Measurements from ENCODE around the gene PGPEP1.
"Not testable (repeated sequence)": the region's sequence is repeated elsewhere in the genome, so short reads cannot be mapped to it uniquely, and the experiment has no call there.

PGPEP1 gene

DNA sequence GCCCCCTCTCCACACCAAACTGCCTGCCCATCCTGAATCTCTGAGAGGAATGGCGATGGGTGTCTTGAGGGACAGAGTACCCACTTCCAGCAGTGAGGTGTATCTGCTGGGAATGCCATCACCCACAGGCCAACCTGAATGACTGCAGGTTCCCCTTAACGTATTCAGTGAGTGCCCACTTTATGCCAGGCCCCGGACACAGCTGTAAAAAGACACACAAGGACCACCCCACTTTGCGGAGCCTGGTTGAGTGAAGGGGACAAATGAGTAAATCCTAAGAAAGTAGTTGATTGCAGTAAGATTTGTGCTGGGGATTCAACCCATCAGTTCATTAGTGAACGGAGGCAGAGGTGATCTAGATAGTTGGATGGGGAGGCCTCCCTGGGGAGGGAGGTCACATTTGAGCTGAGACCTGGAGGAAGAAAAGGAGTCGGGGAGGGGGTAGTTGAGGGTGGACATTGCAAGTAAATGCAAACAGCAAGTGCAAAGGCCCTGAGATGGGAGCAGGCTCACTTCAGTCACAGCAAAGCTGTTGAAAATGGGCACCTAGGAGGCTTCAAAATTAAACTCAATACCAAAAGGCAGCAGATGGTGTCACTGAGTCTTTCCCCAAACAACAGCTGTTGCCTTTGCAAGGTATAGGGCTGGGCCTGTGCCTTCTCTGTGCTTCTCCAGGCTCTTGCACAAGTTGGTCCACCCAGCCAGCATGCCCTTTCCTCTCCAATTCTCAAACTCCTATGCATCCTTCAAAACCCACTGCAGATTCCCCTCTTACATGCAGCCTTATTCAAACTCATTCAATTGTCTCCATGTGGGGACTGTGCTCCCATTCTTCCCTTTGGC is 49.9 kb downstream of the PGPEP1 start:
- no peak for DNase-seq (ENCODE audit: low read depth)

DNA sequence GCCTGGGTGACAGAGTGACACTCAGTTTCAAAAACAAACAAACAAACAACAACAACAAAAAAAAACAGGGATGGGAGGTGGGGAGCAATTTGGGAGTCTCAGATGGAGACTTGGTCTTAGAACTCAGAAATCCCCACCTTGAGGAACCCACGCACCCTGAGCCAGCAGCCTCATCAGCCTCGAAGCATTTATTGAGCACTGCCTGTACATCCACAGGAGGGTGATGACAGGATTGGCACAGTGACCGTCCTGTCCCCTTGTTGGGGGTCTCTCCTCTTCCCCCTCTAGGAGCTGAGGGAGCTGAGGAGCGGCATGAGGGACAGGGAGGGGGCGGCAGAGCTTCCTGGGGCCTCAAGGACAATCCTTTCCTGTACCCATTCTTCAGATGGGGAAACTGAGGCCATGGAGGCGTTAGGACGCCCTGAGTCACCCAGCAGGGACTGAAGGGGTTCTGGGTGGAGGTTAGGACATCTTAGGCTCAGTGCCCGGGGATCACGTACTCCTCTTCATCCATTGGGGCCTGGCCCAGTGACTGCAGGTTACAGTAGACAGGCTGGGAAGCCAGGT is 51.2 kb downstream of the PGPEP1 start:
- no peak for DNase-seq (ENCODE audit: low read depth)

DNA sequence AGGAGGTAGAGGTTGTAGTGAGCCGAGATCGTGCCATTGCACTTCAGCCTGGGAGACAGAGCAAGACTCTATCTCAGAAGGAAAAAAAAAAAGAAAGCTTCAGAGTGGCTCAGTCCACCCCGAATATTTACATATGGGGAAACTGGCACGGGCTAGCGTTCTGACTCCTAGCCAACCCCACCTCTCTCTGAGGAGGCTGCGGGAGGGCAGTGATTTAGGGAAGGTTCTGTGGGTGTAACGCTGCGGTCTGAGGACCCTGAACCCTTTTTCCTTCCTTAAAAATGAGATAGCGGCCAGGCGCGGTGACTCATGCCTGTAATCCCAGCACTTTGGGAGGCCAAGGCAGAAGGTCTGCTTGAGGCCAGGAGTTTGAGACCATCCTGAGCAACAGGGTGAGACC is 52.0 kb downstream of the PGPEP1 start:
- DNase-seq (ENCODE audit: low read depth): no peak

DNA sequence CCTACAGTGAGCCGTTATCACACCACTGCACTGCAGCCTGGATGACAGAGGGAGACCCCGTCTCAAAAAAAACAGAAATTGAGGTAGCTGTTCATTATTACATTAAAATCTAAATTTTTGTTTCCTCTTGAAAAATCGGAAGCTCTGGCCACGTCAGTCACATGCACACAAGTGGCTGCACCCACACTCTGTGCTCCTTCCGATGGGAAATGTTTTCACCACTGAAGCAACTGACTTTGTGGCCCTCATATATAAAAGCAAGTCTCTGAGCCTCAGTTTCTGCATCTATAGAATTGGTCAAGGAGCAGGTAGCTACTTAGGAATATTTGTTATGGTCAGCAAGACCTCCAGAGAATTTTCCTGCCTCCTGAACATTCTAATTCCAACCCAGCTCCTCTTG is 52.5 kb downstream of the PGPEP1 start:
- no peak for DNase-seq (ENCODE audit: low read depth)

DNA sequence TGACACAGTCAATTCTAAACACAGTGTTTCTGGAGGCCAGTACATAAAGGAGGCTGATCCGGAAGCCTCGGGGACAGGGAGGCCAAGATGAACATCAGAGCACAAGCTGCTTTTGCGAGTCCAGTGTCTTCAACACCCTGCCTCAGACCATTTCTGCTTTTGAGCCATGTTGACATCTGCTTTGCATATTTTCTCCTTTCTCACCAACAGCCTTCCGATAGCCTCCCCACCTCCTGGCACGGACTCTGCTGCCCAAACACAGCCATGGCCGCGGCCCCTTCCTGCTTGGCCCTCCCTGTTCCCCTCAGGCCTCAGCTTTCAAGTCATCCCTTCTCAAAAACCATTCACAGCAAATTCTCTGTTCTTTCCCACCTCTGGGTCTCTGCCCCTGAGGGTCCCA is 53.4 kb downstream of the PGPEP1 start:
- no peak for DNase-seq (ENCODE audit: low read depth)

DNA sequence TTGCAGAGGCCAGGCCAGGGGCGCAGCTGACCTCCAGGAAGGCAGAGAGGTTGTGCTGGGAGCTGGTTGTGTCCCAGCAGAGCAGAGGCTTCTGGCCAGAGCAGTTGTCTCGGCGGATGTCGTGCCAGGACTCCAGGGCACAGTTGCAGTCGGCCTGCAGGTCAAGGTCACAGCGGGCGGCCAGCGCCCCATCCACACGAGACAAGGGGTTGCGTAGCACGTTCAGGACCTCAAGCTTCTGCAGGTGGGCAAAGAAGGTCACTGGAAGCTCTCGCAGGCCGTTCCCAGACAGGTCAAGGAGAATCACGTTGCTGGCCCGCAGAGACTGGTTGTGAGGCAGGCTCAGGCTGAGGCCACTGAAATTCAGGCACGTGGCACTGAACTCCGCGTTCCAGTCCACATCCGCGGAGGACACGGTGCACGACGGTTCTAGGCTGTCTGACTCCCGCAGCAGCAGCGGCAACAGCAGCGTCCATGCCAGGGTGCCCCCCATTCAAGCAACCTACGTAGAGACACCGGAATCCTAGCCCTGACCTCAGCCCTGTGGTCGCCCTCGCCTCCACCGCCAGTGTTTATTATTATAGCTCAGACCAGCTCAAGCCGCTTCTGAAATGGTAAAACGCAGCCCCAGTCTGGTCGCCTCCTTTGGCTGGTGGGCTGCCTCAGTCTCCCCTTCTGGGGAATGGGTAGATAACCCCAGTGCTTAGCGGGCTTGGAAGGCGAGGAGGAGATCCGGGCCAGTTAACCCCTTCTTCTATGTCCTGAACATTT is 56.3 kb downstream of the PGPEP1 start:
- no peak for DNase-seq (ENCODE audit: low read depth)

DNA sequence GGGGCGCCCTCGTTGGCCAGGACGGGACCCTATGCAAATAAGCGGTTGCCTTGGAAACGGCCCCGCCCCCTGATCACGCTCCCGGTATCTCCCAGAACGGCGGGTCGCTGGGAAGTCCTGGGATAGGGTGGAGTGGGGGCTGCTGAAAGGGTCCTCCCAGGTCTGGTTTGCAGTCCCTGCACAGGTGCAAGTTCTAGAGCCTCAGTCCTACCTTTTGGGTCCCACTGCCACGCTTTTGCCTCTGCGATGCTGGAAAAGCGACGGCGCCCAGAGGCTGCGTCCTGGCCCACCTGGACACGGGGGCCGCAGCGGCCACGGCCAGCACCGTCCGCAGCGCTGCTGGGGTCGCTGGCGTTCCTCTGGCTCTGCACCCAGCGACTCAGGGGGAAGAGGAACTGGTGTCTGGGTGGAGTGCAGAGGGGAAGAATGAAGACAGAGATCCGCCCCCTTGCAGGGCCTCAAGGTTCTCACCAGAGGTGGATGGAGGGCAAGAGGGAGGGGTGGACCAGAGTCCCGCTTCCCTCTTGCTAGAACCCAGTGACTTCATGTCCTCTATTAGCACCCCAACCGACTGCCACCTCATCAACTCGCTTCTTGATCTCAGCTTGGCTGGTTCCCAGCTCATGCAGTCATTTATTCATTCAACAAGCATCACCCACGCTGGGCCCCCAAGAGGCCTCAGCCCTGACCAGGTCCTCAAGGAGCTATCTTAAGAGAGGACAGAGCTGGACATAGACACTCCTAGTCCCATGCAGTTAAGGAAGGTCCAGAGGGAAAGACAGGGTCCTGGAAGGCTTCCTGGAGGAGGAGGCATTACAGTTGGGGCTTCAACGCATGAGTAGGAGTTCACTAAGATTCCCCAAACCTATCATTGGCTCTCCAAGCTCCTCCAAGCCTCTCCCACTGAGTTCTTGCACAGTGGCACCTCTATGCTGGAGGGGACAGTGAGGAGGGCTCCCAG is 57.1 kb downstream of the PGPEP1 start, which contains the start of gene LRRC25:
Gene LRRC25, minus strand, starts transcription at position 381 of the 961 bp plus-strand sequence. CDS start 659 bp downstream, outside the sequence.
- no peak for DNase-seq (ENCODE audit: low read depth)

DNA sequence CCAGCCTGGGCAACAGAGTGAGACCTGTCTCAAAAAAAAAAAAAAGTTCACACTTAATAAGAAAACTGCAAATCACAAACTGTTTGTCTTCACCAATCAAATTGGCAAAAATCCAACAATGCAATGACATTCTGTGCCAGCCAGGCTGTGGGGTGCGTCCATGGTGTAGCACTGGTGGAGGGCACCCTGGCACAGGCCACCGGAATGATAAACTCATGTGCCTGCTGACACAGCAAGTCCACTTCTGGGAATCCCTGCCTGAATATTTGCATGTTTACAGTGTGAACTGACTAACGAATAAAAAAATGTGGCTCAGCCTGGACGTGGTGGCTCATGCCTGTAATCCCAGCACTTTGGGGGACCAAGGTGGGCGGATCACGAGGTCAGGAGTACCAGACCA is 58.6 kb downstream of the PGPEP1 start:
- no peak for DNase-seq (ENCODE audit: low read depth)

DNA sequence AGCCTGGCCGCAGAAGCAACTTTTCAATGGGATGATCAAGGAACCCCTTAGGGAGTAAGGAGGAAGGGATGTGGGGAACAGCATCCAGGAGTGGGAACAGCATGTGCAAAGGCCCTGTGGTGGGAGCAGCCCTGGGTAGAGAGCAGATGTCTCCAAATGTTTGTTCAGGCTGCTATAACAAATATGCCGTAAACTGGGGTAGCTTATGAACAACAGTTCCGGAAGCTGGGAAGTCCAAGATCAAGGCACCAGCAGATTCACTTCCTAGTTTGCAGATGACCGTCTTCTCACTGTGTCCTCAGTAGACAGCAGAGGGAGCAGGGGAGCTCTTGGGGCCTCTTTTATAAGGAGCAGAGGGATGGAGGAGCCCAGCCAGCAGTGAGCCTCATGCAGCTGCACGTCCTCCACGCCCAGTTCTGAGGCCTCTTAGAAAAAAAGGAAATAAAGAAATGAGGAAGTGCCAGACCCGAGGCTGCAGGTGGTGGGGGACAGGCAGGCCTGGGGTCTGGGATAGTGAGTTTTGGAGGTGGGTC is 61.2 kb downstream of the PGPEP1 start:
- no peak for DNase-seq (ENCODE audit: low read depth)

DNA sequence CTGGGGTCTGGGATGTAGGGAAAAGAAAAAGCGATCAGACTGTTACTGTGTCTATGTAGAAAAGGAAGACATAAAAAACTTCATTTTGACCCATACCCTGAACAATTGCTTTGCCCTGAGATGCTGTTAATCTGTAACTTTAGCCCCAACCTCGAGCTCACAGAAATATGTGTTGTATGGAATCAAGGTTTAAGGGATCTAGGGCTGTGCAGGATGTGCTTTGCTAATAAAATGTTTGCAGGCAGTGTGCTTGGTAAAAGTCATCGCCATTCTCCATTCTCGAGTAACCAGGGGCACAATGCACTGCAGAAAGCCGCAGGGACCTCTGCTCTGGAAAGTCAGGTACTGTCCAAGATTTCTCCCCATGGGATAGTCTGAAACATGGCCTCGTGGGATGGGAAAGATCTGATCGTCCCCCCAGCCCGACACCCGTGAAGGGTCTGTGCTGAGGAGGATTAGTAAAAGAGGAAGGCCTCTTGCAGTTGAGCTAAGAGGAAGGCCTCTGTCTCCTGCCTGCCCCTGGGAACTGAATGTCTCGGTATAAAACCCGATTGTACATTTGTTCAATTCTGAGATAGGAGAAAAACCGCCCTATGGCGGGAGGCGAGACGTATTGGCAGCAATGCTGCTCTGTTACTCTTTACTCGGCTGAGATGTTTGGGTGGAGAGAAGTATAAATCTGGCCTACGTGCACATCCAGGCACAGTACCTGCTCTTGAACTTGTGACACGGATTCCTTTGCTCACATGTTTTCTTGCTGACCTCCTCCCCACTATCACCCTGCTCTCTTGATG is 62.3 kb downstream of the PGPEP1 start:
- DNase-seq (ENCODE audit: low read depth): not testable (repeated sequence)

DNA sequence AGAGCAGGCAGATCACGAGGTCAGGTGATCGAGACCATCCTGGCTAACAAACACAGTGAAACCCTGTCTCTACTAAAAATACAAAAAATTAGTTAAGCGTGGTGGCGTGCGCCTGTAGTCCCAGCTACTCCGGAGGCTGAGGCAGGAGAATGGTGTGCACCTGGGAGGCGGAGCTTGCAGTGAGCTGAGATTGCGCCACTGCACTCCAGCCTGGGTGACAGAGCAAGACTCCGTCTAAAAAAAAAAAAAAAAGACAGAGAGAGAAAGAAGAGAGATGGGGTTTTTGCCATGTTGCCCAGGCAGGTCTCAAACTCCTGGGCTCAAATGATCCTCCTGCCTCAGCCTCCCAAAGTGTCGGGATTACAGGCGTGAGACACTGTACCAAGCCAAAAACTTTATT is 65.4 kb downstream of the PGPEP1 start:
- DNase-seq (ENCODE audit: low read depth): not testable (repeated sequence)

DNA sequence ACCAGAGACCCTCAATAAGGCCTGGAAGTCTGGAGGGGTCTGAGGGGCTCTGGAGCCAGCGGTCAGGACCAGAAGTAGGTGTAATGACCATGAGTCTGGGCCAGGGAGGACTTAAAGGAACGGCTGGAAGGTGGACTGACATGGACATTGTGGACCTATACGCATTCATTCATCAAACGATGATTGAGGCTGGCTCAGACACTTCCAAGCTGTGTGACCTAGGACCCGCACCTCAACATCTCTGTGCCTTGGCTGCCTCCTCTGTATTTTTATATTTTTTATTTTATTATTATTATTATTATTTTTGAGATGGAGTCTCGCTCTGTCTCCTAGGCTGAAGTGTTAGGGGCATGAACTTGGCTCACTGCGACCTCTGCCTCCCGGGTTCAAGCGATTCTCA is 66.4 kb downstream of the PGPEP1 start:
- no peak for DNase-seq (ENCODE audit: low read depth)

DNA sequence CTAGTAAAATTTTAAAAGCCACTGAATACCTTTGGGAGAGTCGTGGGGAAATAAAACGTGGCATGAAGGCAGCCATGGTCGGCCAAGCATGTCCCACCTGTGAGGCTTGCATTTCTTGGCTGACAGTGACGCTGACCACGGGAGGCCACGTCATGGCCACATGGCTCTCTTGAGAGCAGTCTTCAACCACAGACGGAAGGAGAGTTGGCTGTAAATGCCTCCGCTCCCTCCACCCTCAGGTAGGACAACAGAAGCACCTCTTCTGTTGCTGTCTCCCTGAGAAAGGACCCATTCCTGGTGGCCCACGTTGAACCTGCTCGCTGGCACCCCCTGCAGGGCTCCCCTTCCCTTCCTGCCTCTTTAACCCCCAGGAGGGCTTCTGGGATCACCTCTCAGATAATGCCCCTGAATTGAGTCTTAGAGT is 67.7 kb downstream of the PGPEP1 start:
- no peak for DNase-seq (ENCODE audit: low read depth)

DNA sequence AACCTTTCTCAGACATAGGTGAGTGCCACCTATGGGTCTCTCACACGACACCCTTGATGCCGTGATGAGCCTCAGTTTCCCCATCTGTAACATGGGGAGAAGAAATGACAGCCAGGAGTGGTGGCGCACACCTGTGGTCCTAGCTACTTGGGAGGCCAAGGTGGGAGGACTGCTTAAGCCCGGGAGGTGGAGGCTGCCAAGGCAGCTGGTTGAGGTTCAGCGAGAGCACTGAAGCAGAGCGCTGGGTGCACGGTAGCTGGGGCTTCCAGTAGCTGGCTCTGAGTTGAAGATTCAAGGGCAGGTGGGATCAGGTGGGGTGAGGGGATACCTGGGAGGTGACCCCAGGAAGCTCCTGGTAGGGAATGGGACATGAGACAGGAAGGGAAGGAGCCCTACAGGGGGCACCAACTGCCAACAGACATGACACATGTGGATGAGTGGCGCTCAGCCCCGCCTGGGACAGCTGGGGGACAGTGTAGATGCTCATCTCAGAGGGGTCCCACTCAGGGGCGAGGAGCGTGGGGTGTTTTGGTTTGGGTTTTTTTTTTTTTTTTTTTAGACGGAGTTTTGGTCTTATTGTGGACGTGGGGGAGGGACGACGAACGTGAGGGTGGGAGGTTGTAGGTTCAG is 72.3 kb downstream of the PGPEP1 start:
- DNase-seq (ENCODE audit: low read depth): no peak

DNA sequence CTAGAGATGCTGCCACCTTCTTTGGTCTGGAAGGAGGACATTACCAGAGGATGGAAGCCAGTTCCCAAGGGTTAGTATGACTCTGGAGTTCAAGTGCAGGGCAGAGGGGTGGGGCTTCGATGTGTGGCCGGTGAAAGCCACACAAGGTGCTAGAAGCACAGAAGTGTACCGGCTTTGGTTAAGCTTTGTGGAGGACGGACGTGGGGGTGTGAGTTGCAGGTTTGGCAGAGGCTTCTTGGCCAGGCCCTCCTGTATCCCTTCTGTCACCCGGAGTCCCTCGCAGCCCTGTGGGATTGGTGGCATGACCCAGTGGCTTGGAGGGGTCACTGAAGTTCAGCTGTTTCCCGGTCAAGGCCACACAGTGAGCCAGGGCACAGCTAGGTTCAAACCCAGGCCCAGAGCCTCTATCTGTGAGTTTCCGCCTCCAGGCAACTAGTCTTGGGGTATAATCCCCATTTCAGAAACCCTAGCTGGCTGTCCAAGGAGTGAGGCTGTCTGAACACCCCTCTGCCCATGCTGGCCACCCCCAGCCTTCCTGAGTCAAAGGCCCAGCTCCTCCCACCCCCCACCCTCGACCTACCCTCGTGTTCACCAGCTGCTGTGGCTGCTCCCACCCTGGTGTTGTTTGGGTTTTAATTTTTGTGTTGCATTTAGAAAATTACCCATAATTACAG is 74.2 kb downstream of the PGPEP1 start:
- DNase-seq (ENCODE audit: low read depth): no peak

DNA sequence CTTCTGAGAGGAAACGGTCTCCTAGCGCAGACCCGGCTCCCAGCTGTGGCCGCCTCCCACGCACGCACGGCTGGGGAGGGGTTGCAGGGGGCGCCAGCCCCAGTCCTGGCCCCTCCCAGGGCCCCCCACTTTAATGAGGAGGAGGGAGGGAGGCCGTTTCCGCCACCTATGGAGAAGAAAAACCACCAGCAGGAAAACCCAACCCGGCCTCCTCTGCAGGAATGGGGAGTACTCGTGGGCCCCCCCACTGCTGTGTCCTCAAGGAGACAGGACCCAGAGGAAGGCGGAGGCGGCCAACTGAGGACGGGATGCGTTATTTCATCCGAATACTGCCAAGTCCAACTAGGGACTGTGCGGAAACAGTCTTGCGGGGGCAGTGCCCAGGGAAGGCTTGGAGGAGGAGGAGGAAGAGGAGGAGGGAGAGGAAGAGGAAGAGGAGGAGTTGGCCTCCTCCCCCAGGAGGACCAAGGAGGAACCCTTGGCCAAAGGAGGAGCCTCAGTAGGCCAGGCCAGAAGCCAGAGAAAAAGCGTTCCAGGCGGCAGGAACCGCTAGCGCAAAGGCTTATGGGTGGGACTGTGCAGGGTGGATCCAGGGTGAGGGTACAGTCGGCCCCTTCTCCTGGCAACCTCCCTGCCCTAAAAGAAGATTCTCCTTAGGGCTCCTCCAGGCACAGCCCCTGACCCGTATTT is 74.9 kb downstream of the PGPEP1 start:
- DNase-seq (ENCODE audit: low read depth): no peak

DNA sequence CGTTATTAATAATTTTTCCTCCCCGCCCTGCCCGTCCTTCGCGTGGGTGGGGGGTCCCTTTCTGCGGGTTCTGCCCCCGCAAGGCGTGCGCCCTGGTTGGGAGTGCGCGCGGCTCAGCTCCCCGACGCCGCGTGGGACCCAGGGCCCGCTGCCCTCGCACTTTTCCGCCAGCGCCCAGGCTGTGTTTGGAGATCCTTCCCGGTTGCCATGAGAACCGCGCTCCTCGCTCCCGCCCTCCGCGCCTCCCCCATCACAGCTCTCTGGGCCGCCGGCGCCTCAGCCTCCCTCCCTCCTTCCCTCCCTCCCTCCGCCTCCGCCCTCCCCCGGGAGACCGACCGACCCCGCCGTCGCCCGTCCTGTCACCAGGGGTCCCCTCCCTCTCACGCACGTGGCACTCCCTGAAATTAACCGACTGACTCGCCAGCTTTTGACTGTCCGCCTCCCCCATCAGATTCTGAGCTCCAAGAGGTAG is 76.4 kb downstream of the PGPEP1 start:
- DNase-seq (ENCODE audit: low read depth): peak; percentile 55

DNA sequence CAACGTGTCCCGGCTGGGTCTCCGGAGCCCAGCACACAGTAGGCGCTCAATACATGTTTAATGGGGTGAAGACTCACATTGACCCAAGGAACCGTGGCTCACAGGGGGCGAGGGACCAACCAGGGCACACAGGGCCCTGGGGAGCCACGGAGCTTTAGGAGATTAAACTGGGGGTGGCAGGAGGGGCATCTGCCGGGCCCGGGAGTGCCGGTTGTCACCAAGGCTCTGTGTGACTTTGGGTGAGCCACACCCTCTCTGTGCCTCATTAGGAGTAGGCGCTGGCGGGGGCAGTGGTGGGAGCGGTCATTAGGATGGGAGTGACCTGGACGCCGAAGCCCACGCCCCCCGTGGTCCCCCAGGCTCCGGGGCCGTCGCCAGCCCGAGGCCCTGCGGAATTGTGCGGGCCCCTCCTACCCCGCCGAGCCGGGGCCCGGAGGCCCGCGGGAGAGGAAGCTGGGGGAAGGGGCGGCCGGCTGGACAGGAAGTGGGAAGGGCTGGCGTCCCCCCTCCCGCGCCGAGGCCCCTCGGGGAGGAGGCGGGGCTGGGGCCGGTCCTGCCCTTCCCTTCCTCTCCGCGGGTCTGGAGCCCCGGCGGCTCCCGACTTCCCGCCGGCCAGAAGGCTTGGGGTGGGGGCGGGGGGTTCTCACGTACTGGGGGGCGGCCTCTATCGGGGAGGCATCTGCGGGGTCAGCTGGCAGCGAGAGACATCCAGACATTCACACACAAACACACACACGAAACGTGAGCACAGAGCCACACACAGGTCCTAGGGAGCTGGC is 77.0 kb downstream of the PGPEP1 start:
- no peak for DNase-seq (ENCODE audit: low read depth)

All from activated T-helper 9 cell treated with anti-CD3 and anti-CD28 coated beads, Interleukin-2, amount 50 U/mL, for 16 hours (primary cell).